ENCODE measurements around the gene CEP192.

The CEP192 gene

DNA sequence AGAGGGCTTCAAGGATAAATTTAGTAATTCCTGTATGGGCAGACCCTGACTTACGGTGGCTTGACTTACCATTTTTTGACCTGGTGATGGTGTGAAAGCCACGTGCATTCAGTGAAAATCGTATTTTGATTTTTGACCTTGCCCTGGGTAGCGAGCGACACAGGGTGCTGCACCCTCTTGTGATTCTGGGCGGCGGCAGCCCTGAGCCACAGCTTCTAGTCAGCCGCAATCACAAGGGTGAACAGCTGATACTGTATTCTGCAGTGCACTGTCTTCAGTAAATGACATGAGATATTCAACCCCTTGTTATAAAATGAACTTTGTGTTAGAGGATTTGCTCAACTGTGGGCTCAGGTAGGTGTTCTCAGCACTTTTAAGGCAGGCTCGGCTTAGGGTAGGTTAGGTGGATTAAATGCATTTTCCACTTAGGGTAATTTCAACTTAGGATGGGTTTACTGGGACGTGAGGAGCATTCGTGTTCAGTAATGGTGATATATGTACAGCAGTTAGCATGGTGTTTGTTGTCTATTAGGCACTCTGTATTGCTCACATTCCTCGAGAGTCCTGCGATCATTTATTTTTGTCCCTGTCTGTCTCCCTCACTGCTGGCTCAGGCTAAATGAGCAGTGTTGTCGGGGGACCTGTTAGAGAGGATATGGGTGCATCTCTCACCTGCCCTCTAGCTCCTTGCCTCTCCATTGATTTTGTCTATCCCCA, 109.9 kb downstream of the CEP192 start:
- Histone ChIP-seq H2AFZ (ENCODE audit: low read length) (no peak overlapping the region), H3K27me3 (ENCODE audit: insufficient read depth, low read length) (no peaks in the 10 kb centered on the region), H3K27ac (ENCODE audit: low read depth, low read length, poor library complexity, severe bottlenecking) (no peak overlapping the region), H3K9ac (ENCODE audit: low read length) (no peak overlapping the region), H3K9me2 (ENCODE audit: low read depth, low read length) (no peaks in the 10 kb centered on the region), H3K4me3 (ENCODE audit: low read depth, low read length, poor library complexity, severe bottlenecking) (no peak overlapping the region), H3K4me2 (ENCODE audit: low read length) (no peak overlapping the region), H3K9me3 (ENCODE audit: low read length) (no peaks in the 10 kb centered on the region), H3K36me3 (ENCODE audit: insufficient read depth, low read length) (peaks cover 85% of the 10 kb centered on the region), H3F3A (ENCODE audit: insufficient read depth, low read length) (no peaks in the 10 kb centered on the region), H3K4me1 (ENCODE audit: insufficient read depth, low read length, severe bottlenecking) (no peaks in the 10 kb centered on the region), H4K20me1 (ENCODE audit: insufficient read depth, low read length) (no peaks in the 10 kb centered on the region), H3K79me2 (ENCODE audit: insufficient read depth, low read length) (no peaks in the 10 kb centered on the region)
- no peak for TF ChIP-seq EZH2 (IDR thresholded peaks at IDR 0.05; ENCODE audit: borderline replicate concordance, low read length)
- TF ChIP-seq, protein P1, sequence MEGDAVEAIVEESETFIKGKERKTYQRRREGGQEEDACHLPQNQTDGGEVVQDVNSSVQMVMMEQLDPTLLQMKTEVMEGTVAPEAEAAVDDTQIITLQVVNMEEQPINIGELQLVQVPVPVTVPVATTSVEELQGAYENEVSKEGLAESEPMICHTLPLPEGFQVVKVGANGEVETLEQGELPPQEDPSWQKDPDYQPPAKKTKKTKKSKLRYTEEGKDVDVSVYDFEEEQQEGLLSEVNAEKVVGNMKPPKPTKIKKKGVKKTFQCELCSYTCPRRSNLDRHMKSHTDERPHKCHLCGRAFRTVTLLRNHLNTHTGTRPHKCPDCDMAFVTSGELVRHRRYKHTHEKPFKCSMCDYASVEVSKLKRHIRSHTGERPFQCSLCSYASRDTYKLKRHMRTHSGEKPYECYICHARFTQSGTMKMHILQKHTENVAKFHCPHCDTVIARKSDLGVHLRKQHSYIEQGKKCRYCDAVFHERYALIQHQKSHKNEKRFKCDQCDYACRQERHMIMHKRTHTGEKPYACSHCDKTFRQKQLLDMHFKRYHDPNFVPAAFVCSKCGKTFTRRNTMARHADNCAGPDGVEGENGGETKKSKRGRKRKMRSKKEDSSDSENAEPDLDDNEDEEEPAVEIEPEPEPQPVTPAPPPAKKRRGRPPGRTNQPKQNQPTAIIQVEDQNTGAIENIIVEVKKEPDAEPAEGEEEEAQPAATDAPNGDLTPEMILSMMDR (IDR thresholded peaks at IDR 0.05; ENCODE audit: low read length), result no peak

DNA sequence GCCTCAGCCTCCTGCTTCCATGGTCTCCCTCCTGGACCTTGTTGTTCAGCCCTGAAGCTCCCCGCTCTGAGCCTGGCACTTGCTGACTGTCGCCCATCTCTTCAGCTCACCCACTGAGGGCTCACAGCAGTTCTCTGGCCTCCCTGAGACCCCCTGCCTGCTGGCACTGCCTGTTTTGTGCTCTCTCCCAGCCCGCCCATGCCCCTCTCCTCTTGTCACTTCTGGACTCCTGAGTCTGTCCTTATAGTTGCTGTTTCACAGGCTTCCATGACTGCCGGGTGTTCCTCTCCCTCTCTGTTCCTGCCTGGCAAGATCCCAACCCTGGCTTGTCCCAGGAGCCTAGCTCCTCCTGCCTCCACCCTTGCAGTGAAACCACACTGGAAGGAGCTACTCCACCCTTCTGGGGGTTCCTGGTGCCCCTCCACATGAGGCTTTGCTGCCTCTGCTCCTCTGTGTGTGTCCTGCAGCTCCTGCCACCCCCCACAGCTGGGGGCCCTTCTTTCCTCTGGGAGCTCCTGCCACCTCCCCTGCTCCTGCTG, 110.6 kb downstream of the CEP192 start:
- Histone ChIP-seq H3K79me2 (ENCODE audit: insufficient read depth, low read length) (no peaks in the 10 kb centered on the region), H3K27me3 (ENCODE audit: insufficient read depth, low read length) (no peaks in the 10 kb centered on the region), H2AFZ (ENCODE audit: low read length) (no peak overlapping the region), H3K9ac (ENCODE audit: low read length) (no peak overlapping the region), H3K36me3 (ENCODE audit: insufficient read depth, low read length) (peaks cover 85% of the 10 kb centered on the region), H3K9me2 (ENCODE audit: low read depth, low read length) (no peaks in the 10 kb centered on the region), H3K4me2 (ENCODE audit: low read length) (no peak overlapping the region), H3F3A (ENCODE audit: insufficient read depth, low read length) (no peaks in the 10 kb centered on the region), H3K27ac (ENCODE audit: low read depth, low read length, poor library complexity, severe bottlenecking) (no peak overlapping the region), H4K20me1 (ENCODE audit: insufficient read depth, low read length) (no peaks in the 10 kb centered on the region), H3K9me3 (ENCODE audit: low read length) (no peaks in the 10 kb centered on the region), H3K4me3 (ENCODE audit: low read depth, low read length, poor library complexity, severe bottlenecking) (no peak overlapping the region), H3K4me1 (ENCODE audit: insufficient read depth, low read length, severe bottlenecking) (no peaks in the 10 kb centered on the region)
- TF ChIP-seq EZH2 (IDR thresholded peaks at IDR 0.05; ENCODE audit: borderline replicate concordance, low read length), result no peak
- TF ChIP-seq, protein P1 (IDR thresholded peaks at IDR 0.05; ENCODE audit: low read length), result no peak

DNA sequence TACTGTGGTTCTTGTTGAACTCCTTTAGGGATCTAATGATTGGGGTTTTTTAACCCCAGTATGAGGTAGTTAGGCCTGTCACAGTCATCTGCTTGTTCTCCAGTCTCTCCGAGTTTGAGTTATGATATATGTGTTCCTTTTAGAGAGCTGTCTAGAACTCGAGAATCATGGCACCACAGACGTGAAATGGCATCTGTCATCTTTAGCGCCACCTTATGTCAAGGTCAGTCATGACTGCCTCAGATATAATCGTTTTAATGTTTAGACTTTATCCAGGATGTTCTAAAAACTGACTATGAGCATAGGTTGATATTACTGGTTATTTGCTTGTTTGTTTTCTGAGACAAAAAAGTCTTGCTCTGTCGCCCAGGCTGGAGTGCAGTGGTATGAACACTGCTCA, 112.2 kb downstream of the CEP192 start:
- Histone ChIP-seq H4K20me1 (ENCODE audit: insufficient read depth, low read length) (no peaks in the 10 kb centered on the region), H3K36me3 (ENCODE audit: insufficient read depth, low read length) (peaks cover 94% of the 10 kb centered on the region), H3K9me3 (ENCODE audit: low read length) (no peaks in the 10 kb centered on the region), H3K4me2 (ENCODE audit: low read length) (no peak overlapping the region), H3K27me3 (ENCODE audit: insufficient read depth, low read length) (no peaks in the 10 kb centered on the region), H2AFZ (ENCODE audit: low read length) (no peak overlapping the region), H3K9ac (ENCODE audit: low read length) (no peak overlapping the region), H3K4me3 (ENCODE audit: low read depth, low read length, poor library complexity, severe bottlenecking) (no peak overlapping the region), H3K9me2 (ENCODE audit: low read depth, low read length) (no peaks in the 10 kb centered on the region), H3K27ac (ENCODE audit: low read depth, low read length, poor library complexity, severe bottlenecking) (no peak overlapping the region), H3K4me1 (ENCODE audit: insufficient read depth, low read length, severe bottlenecking) (no peaks in the 10 kb centered on the region), H3K79me2 (ENCODE audit: insufficient read depth, low read length) (no peaks in the 10 kb centered on the region), H3F3A (ENCODE audit: insufficient read depth, low read length) (no peaks in the 10 kb centered on the region)
- TF ChIP-seq, protein P1 (IDR thresholded peaks at IDR 0.05; ENCODE audit: low read length), result peak; percentile 77
- no peak for TF ChIP-seq EZH2 (IDR thresholded peaks at IDR 0.05; ENCODE audit: borderline replicate concordance, low read length)
